ENCODE measurements around the gene CALD1.
A peak's percentile ranks its signal among the peaks of the same experiment; 100 is the strongest.

CALD1 gene

GRCh38 chr7:134865001-134865845 lies 85.8 kb downstream of the CALD1 start:
- DNase-seq (ENCODE audit: low read depth): peak; percentile 77

- peak; percentile 76 for DNase-seq (ENCODE audit: low read depth)
Observed at GRCh38 chr7:134866617-134867016, 87.2 kb downstream of the CALD1 start.

GRCh38 chr7:134870156-134870555 lies 90.7 kb downstream of the CALD1 start:
- no peak for DNase-seq (ENCODE audit: low read depth)

- DNase-seq (ENCODE audit: low read depth): no peak
Observed at GRCh38 chr7:134870781-134871180, 91.3 kb downstream of the CALD1 start.

- DNase-seq (ENCODE audit: low read depth): peak; percentile 65
Observed at GRCh38 chr7:134873253-134873652, 93.8 kb downstream of the CALD1 start.

- no peak for DNase-seq (ENCODE audit: low read depth)
Observed at GRCh38 chr7:134874407-134874806, 95.0 kb downstream of the CALD1 start.

- DNase-seq (ENCODE audit: low read depth): peak; percentile 78
Observed at GRCh38 chr7:134875867-134876266, 96.4 kb downstream of the CALD1 start.

- no peak for DNase-seq (ENCODE audit: low read depth)
Observed at GRCh38 chr7:134878746-134879357, 99.4 kb downstream of the CALD1 start.

- DNase-seq (ENCODE audit: low read depth): no peak
Observed at GRCh38 chr7:134879815-134880475, 100.5 kb downstream of the CALD1 start.

GRCh38 chr7:134882481-134882880 lies 103.0 kb downstream of the CALD1 start:
- DNase-seq (ENCODE audit: low read depth): no peak

GRCh38 chr7:134885967-134886352 lies 106.5 kb downstream of the CALD1 start:
- peak; percentile 94 for DNase-seq (ENCODE audit: low read depth)

- peak; percentile 86 for DNase-seq (ENCODE audit: low read depth)
Observed at GRCh38 chr7:134886353-134887057, 107.1 kb downstream of the CALD1 start.

- DNase-seq (ENCODE audit: low read depth): no peak
Observed at GRCh38 chr7:134887523-134887922, 108.1 kb downstream of the CALD1 start.

GRCh38 chr7:134888141-134888740 lies 108.8 kb downstream of the CALD1 start:
- no peak for DNase-seq (ENCODE audit: low read depth)

- peak; percentile 64 for DNase-seq (ENCODE audit: low read depth)
Observed at GRCh38 chr7:134890246-134891240, 111.1 kb downstream of the CALD1 start.

GRCh38 chr7:134891262-134891695 lies 111.8 kb downstream of the CALD1 start:
- peak; percentile 96 for DNase-seq (ENCODE audit: low read depth)

- DNase-seq (ENCODE audit: low read depth): peak; percentile 67
Observed at GRCh38 chr7:134891696-134892678, 112.6 kb downstream of the CALD1 start.

- DNase-seq (ENCODE audit: low read depth): peak; percentile 33
Observed at GRCh38 chr7:134892963-134893362, 113.5 kb downstream of the CALD1 start.

GRCh38 chr7:134893920-134894319 lies 114.5 kb downstream of the CALD1 start:
- DNase-seq (ENCODE audit: low read depth): no peak

Measured in iris pigment epithelial cell (primary cell).